Transverse colon (tissue), 4 donors: Measurements from ENCODE around the gene SLFN12.

Source experiments
- CTCF ChIP-seq, 5 experiments: fragments of 200-600 bp in 3 of 5; fragments of 450-650 bp in 2 of 5; sonication (generic) in 3 of 5; IDR thresholded peaks; 1 replicate in 2 of 5; 2 replicates in 3 of 5; pipeline ENCODE4 v1.5.1; 2016 to 2017; ENCODE audit warnings: antibody characterized with exemption in 5 of 5, inconsistent platforms in 3 of 5, mild to moderate bottlenecking in 2 of 5, moderate library complexity in 1 of 5
- EP300 ChIP-seq: sonication (generic); formaldehyde crosslinking; IDR thresholded peaks from one replicate; pipeline ENCODE4 v1.6.1; 2017; ENCODE audit warnings: antibody characterized with exemption, low read depth
- POLR2A ChIP-seq: fragments of 450-650 bp; IDR thresholded peaks from one replicate; pipeline ENCODE4 v1.6.1; 2016; ENCODE audit warnings: antibody characterized with exemption, mild to moderate bottlenecking, moderate library complexity
- POLR2AphosphoS5 ChIP-seq, 3 donors: sonication (generic); formaldehyde crosslinking; IDR thresholded peaks; one replicate each; pipeline ENCODE4 v1.6.1; 2016; ENCODE audit warnings: antibody characterized with exemption in 3 of 3

GRCh38 chr17:35371934-35372333, 60.4 kb downstream of the SLFN12 start:
- TF ChIP-seq POLR2AphosphoS5 (IDR thresholded peaks at IDR 0.05), result no peak
- no peak for TF ChIP-seq CTCF (IDR thresholded peaks at IDR 0.05)
- no peak for TF ChIP-seq POLR2A
- TF ChIP-seq EP300, result no peak
